ENCODE measurements around the gene MAEA. TPM values are rescaled to one million over a fixed set of nuclear protein-coding genes. Genes with fewer than 3 reads are reported as not detected.
A peak's percentile ranks its signal among the peaks of the same experiment; 100 is the strongest.

MAEA gene
- total RNA-seq, 1 donor from 2014 or later = 65.8 TPM

DNA sequence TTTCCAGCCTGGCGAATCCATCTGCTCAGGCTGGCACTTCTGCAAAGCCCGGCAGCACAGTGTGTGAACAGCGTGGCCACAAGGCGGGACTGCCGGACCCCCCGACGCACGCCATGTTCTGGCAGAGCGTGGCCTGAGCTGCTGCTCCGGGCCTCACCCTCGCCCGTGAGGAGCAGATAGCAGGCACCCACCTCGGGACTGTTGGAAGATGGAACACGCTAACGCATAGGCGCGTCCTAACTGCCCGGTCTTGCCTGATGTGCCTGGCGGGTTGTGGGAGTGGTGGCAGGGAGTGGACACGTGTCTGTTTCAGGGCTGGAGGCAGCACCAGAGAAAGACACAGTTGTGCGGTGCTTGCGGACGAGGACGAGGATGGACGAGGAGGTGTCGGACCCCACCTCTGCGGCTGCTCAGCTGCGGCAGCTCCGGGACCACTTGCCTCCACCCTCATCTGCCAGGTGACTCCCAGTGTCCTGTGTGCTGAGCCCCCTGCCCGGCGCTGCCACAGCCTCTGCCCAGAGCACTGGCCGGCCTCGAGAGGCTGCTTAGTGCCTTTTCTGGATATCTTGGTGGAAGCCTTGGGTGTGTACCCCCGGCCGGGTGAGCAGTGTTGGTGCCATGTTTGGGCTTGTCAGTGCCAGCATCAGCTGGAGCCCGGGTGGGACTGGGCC, 85.5 kb downstream of the MAEA start:
- H3K4me3 ChIP-seq = no peak overlapping the region
- ATAC-seq = no peak
- H3K36me3 ChIP-seq = peaks cover 65% of the 10 kb centered on the region
- H3K4me1 ChIP-seq = no peaks in the 10 kb centered on the region
- H3K9me3 ChIP-seq = no peaks in the 10 kb centered on the region
- DNase-seq = peak; percentile 33
- no peaks in the 10 kb centered on the region for H3K27me3 ChIP-seq (ENCODE audit: low read depth)
- no peak overlapping the region for H3K27ac ChIP-seq
- intact Hi-C loops (cut with DNase I) = no loop called here
- TF ChIP-seq, protein P1, sequence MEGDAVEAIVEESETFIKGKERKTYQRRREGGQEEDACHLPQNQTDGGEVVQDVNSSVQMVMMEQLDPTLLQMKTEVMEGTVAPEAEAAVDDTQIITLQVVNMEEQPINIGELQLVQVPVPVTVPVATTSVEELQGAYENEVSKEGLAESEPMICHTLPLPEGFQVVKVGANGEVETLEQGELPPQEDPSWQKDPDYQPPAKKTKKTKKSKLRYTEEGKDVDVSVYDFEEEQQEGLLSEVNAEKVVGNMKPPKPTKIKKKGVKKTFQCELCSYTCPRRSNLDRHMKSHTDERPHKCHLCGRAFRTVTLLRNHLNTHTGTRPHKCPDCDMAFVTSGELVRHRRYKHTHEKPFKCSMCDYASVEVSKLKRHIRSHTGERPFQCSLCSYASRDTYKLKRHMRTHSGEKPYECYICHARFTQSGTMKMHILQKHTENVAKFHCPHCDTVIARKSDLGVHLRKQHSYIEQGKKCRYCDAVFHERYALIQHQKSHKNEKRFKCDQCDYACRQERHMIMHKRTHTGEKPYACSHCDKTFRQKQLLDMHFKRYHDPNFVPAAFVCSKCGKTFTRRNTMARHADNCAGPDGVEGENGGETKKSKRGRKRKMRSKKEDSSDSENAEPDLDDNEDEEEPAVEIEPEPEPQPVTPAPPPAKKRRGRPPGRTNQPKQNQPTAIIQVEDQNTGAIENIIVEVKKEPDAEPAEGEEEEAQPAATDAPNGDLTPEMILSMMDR (IDR thresholded peaks at IDR 0.05) = no peak

GRCh38 chr4:1375761-1376322, 86.2 kb downstream of the MAEA start:
- intact Hi-C loops (cut with DNase I) = no loop called here
- Histone ChIP-seq H3K4me3 (no peak overlapping the region), H3K27me3 (ENCODE audit: low read depth) (no peaks in the 10 kb centered on the region), H3K36me3 (peaks cover 62% of the 10 kb centered on the region), H3K27ac (no peak overlapping the region), H3K4me1 (no peaks in the 10 kb centered on the region), H3K9me3 (no peaks in the 10 kb centered on the region)
- TF ChIP-seq, protein P1 (IDR thresholded peaks at IDR 0.05) = no peak
- ATAC-seq = no peak
- DNase-seq = peak; percentile 28

- H3K27ac ChIP-seq = no peak overlapping the region
- no peak overlapping the region for H3K4me3 ChIP-seq
- TF ChIP-seq, protein P1 (IDR thresholded peaks at IDR 0.05) = no peak
- H3K27me3 ChIP-seq (ENCODE audit: low read depth) = no peaks in the 10 kb centered on the region
- H3K9me3 ChIP-seq = no peaks in the 10 kb centered on the region
- H3K4me1 ChIP-seq = no peaks in the 10 kb centered on the region
- intact Hi-C loops (cut with DNase I) = no loop called here
- peaks cover 66% of the 10 kb centered on the region for H3K36me3 ChIP-seq
- DNase-seq (peak; percentile 32), ATAC-seq (no peak)
Measured at GRCh38 chr4:1376391-1376840, 86.7 kb downstream of the MAEA start.

DNA sequence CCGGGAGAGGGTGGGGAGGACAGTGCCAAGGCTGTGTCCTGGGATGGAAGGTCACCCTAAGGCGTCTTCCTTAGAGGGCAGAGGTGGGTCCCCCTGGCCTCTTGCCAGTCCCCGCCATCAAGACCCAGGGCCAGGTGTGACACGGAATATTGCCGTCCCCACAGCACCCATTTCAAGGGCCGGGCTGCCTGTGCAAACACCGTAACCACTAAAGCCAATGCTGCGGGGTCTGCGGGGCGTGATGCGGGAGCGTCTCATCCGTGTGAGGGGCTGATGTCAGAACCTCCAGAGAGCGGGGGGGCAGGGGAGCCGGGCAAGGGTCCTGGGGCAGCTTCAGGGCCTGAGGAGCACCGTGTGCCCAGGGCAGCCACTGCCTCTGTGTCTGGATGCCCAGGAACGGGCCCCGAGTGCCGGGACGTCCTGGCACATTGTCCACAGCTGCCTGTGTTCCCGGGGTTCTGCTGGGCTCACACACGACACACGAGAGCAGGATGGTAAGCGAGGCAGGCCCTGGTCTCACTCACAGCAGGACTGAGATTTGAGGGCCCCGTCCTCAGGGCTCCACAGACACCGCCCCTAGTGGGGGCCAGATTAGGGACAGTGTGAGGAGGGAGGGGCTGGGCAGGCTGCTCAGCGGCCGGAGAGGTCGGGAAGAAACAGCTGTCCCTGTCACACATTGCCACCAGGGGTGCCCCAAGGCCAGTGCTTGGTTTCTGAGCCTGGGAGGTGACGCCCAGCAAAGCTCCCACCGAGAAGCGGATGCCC, 87.3 kb downstream of the MAEA start:
- Histone ChIP-seq H3K36me3 (peaks cover 64% of the 10 kb centered on the region), H3K4me1 (no peaks in the 10 kb centered on the region), H3K9me3 (no peaks in the 10 kb centered on the region), H3K27ac (no peak overlapping the region), H3K27me3 (ENCODE audit: low read depth) (no peaks in the 10 kb centered on the region), H3K4me3 (no peak overlapping the region)
- TF ChIP-seq, protein P1 (IDR thresholded peaks at IDR 0.05) = no peak
- peak; percentile 34 for DNase-seq
- ATAC-seq = no peak
- intact Hi-C loops (cut with DNase I) = no loop called here

GRCh38 chr4:1377606-1378261, 88.0 kb downstream of the MAEA start:
- Histone ChIP-seq H3K4me1 (no peaks in the 10 kb centered on the region), H3K36me3 (peaks cover 64% of the 10 kb centered on the region), H3K27ac (no peak overlapping the region), H3K9me3 (no peaks in the 10 kb centered on the region), H3K27me3 (ENCODE audit: low read depth) (no peaks in the 10 kb centered on the region), H3K4me3 (no peak overlapping the region)
- intact Hi-C loops (cut with DNase I) = no loop called here
- DNase-seq = peak; percentile 38
- ATAC-seq = no peak
- TF ChIP-seq, protein P1 (IDR thresholded peaks at IDR 0.05) = no peak
